Endothelial cell of umbilical vein (primary cell): ENCODE measurements around the gene GAS2L3. TPM values are rescaled to one million over a fixed set of nuclear protein-coding genes. Genes with fewer than 3 reads are reported as not detected.

ENCODE experiments used
- BruUV-seq: library from RNA; stranded (reverse); fragments of 400-500 nt; replicated peaks from 2 replicates; lab custom pipeline; 2021; lab: Mats Ljungman, UMichigan
- CTCF ChIA-PET: fragments of 300-600, 350-600 bp; sonication (Branson Sonifier 250); formaldehyde crosslinking; loops from one replicate; lab custom pipeline; 2021; ENCODE audit warnings: antibody characterized with exemption, inconsistent platforms; lab: Charles Lee
- POLR2A ChIA-PET: fragments of 300-600, 350-600 bp; sonication (Branson Sonifier 250); formaldehyde crosslinking; loops from one replicate; lab custom pipeline; 2021; ENCODE audit warnings: antibody characterized with exemption, inconsistent platforms; lab: Charles Lee
- DNase-seq: peaks from one replicate; pipeline ENCODE4 v3.0.0-alpha.2; 2011; ENCODE audit warnings: low read depth, low spot score
- FAIRE-seq: peaks from 2 replicates; lab custom pipeline; 2011; peaks lifted over from hg19 to GRCh38; lab: Jason Lieb, UNC
- H2AFZ ChIP-seq: 2 replicates; pipeline ENCODE4 v1.6.0; 2012; ENCODE audit warnings: low read depth, low read length, control low read depth, inconsistent platforms
- H3K27ac ChIP-seq: 2 replicates; pipeline ENCODE4 v1.5.1; 2011; ENCODE audit warnings: low read depth, mild to moderate bottlenecking, control low read depth, low read length, moderate library complexity; ENCODE audit not compliant: insufficient read depth
- H3K27me3 ChIP-seq, 2 experiments: 2 replicates each; pipeline versions ENCODE4 v1.6.0 to v1.6.1; 2011; ENCODE audit warnings: low read length in 2 of 2, mixed read lengths in 1 of 2; ENCODE audit not compliant: control insufficient read depth in 2 of 2, insufficient read depth in 2 of 2
- H3K36me3 ChIP-seq, 2 experiments: 2 replicates in 1 of 2; 3 replicates in 1 of 2; pipeline ENCODE4 v1.5.1; 2011; ENCODE audit warnings: low read length in 2 of 2, mild to moderate bottlenecking in 1 of 2, moderate library complexity in 1 of 2; ENCODE audit not compliant: control insufficient read depth in 2 of 2, insufficient read depth in 2 of 2; ENCODE audit errors: extremely low read depth in 1 of 2
- H3K4me1 ChIP-seq: 3 replicates; pipeline ENCODE4 v1.5.1; 2011; ENCODE audit warnings: mild to moderate bottlenecking, low read length; ENCODE audit not compliant: control insufficient read depth, insufficient read depth; ENCODE audit errors: extremely low read depth
- H3K4me2 ChIP-seq: 2 replicates; pipeline ENCODE4 v1.6.1; 2011; ENCODE audit warnings: low read length, control low read depth, mixed read lengths; ENCODE audit not compliant: insufficient read depth
- H3K4me3 ChIP-seq, 3 experiments: fragments of 200-600 bp in 1 of 3; sonication (generic), shearing (Covaris generic) in 1 of 3; replicated peaks in 1 of 3; 2 replicates each; pipeline ENCODE4 v1.5.1; 2011 to 2016; ENCODE audit warnings: control low read depth in 3 of 3, low read length in 3 of 3, mild to moderate bottlenecking in 2 of 3, inconsistent platforms in 1 of 3, low read depth in 1 of 3, moderate library complexity in 1 of 3; ENCODE audit not compliant: insufficient read depth in 1 of 3
- H3K79me2 ChIP-seq: 2 replicates; pipeline ENCODE4 v1.6.0; 2012; ENCODE audit warnings: low read length, inconsistent platforms; ENCODE audit not compliant: control insufficient read depth, insufficient read depth
- H3K9ac ChIP-seq: replicated peaks from 2 replicates; pipeline ENCODE3; 2011; ENCODE audit warnings: low read length, control low read depth; ENCODE audit not compliant: insufficient read depth; ENCODE audit errors: extremely low read depth
- H3K9me1 ChIP-seq: replicated peaks from 3 replicates; pipeline ENCODE4 v1.6.0; 2011; ENCODE audit warnings: mild to moderate bottlenecking, low read length; ENCODE audit not compliant: control insufficient read depth, insufficient read depth; ENCODE audit errors: extremely low read depth
- H3K9me3 ChIP-seq: replicated peaks from 2 replicates; pipeline ENCODE4 v1.5.1; 2012; ENCODE audit warnings: low read length, inconsistent platforms; ENCODE audit not compliant: control insufficient read depth, insufficient read depth
- H4K20me1 ChIP-seq: replicated peaks from 2 replicates; pipeline ENCODE3; 2011; ENCODE audit warnings: mild to moderate bottlenecking, low read length; ENCODE audit not compliant: control insufficient read depth, insufficient read depth; ENCODE audit errors: extremely low read depth
- EZH2 ChIP-seq: IDR thresholded peaks from 2 replicates; pipeline ENCODE4 v1.6.1; 2012; ENCODE audit warnings: borderline replicate concordance, low read depth, mild to moderate bottlenecking, moderate library complexity, low read length, inconsistent platforms; ENCODE audit not compliant: severe bottlenecking
- FOS ChIP-seq: IDR thresholded peaks from 2 replicates; pipeline ENCODE4 v1.6.1; 2011; ENCODE audit warnings: mild to moderate bottlenecking, low read length, moderate library complexity, borderline replicate concordance; ENCODE audit not compliant: insufficient read depth
- GATA2 ChIP-seq: IDR thresholded peaks from 2 replicates; pipeline ENCODE4 v1.7.0; 2011; ENCODE audit warnings: low read depth, mild to moderate bottlenecking, moderate library complexity, mixed read lengths, low read length; ENCODE audit not compliant: insufficient read length, insufficient read depth
- JUN ChIP-seq: IDR thresholded peaks from 2 replicates; pipeline ENCODE4 v1.6.1; 2011; ENCODE audit warnings: borderline replicate concordance, low read depth; ENCODE audit not compliant: insufficient read length, insufficient read depth
- MAX ChIP-seq: IDR thresholded peaks from 2 replicates; pipeline ENCODE4 v1.6.1; 2011; ENCODE audit not compliant: insufficient read depth, insufficient read length
- MYC ChIP-seq: IDR thresholded peaks from one replicate; pipeline ENCODE4 v1.6.1; 2011; ENCODE audit warnings: mild to moderate bottlenecking, low read depth, low read length
- POLR2A ChIP-seq: IDR thresholded peaks from 2 replicates; pipeline ENCODE4 v1.6.1; 2012; ENCODE audit warnings: low read depth, mild to moderate bottlenecking, control low read depth, low read length
- POLR2AphosphoS5 ChIP-seq: IDR thresholded peaks from 2 replicates; pipeline ENCODE4 v1.6.1; 2012; ENCODE audit warnings: low read depth, mild to moderate bottlenecking, control low read depth, low read length, moderate library complexity; ENCODE audit not compliant: insufficient read depth
- dilution Hi-C: fragments of 300-500 bp; cut with MboI; formaldehyde crosslinking; loops from one replicate; pipeline ENCODE4 v1.15.0; 2019; ENCODE audit warnings: low sequenced_read_pairs; ENCODE audit not compliant: extremely low pct_ligation_motif_present
- intact Hi-C: fragments of 100-400 bp; cut with micrococcal nuclease; formaldehyde crosslinking; loops from one replicate; pipeline ENCODE4 v1.10.0; 2022
- polyA plus RNA-seq, 4 experiments: library from polyadenylated mRNA; depleted of rRNA in 3 of 4; stranded (reverse) in 3 of 4; unstranded in 1 of 4; fragments of >200 nt; gene quantifications; 2 replicates each; pipeline versions ENCODE4 v1.2.1 to v1.2.3, GENCODE V29; 2011 to 2012; ENCODE audit warnings: missing spikeins in 1 of 4
- total RNA-seq: library from RNA; stranded (reverse); gene quantifications from 2 replicates; pipeline ENCODE4 v1.2.3, GENCODE V29; 2021
- TF ChIP-seq, protein P1 (sequence below), 2 donors: IDR thresholded peaks; 1 replicate in 1 of 2; 2 replicates in 1 of 2; pipeline ENCODE4 v1.5.1; 2011; ENCODE audit warnings: low read length in 2 of 2, mild to moderate bottlenecking in 2 of 2, moderate library complexity in 2 of 2, control low read depth in 1 of 2, inconsistent platforms in 1 of 2, low read depth in 1 of 2; ENCODE audit not compliant: insufficient read depth in 1 of 2; ENCODE audit errors: extremely low read depth in 1 of 2

Gene GAS2L3
- total and polyA plus RNA-seq, 2 donors (not counting 3 experiments of a cell fraction or from before 2014, with no cell fraction given): 6.5 to 47.1 TPM

DNA sequence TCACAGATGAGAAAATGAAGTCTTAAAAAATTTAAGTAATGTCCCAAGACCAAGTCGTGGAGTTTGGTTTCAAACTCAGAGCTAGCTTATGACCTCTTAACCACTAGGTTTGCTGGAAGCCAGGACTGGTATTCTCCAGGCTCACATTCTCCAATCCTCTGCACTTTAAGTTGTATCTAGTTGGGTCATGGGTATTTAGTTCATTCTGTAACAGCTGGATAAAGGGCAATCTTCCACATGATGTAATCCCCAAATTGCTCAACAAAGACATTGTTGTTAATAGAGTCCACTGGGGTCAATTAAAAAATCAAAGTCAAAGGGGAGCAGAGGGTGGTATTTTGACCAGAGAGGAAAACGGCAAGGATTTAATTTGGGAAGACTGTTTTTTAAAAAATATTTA, 17.8 kb upstream of the GAS2L3 start:
- Histone ChIP-seq H3K36me3 (no peaks in the 10 kb centered on the region), H3K4me2 (no peak overlapping the region), H3K4me1 (peaks cover 3% of the 10 kb centered on the region), H2AFZ (no peak overlapping the region), H3K79me2 (no peaks in the 10 kb centered on the region), H3K9ac (no peak overlapping the region), H3K27me3 (peaks cover 2% of the 10 kb centered on the region in 2 experiments), H3K9me3 (no peaks in the 10 kb centered on the region), H4K20me1 (no peaks in the 10 kb centered on the region), H3K4me3 (no peak overlapping the region), H3K27ac (no peak overlapping the region), H3K9me1 (no peaks in the 10 kb centered on the region)
- dilution Hi-C loops (no loop called here), intact Hi-C loops (loop anchor here (2.0 to 10.0 kb wide), 2 partner anchors 189 to 413 kb away; partner anchors contain the start of gene BLTP3B)
- TF ChIP-seq FOS (no peak), POLR2A (no peak), MAX (no peak), MYC (no peak), GATA2 (no peak), JUN (no peak), POLR2AphosphoS5 (no peak), EZH2 (no peak)
- TF ChIP-seq, protein P1, sequence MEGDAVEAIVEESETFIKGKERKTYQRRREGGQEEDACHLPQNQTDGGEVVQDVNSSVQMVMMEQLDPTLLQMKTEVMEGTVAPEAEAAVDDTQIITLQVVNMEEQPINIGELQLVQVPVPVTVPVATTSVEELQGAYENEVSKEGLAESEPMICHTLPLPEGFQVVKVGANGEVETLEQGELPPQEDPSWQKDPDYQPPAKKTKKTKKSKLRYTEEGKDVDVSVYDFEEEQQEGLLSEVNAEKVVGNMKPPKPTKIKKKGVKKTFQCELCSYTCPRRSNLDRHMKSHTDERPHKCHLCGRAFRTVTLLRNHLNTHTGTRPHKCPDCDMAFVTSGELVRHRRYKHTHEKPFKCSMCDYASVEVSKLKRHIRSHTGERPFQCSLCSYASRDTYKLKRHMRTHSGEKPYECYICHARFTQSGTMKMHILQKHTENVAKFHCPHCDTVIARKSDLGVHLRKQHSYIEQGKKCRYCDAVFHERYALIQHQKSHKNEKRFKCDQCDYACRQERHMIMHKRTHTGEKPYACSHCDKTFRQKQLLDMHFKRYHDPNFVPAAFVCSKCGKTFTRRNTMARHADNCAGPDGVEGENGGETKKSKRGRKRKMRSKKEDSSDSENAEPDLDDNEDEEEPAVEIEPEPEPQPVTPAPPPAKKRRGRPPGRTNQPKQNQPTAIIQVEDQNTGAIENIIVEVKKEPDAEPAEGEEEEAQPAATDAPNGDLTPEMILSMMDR (IDR thresholded peaks at IDR 0.05; ENCODE audit: extremely low read depth in 1 of 2, insufficient read depth in 1 of 2, low read depth in 1 of 2, low read length in 2 of 2): no peak
- ChIA-PET POLR2A (interaction anchor here (0.7 kb wide), 1 partner anchor 108 kb away, joined by 4 read pairs; no protein-coding TSS in a partner anchor), CTCF (interaction anchor here (0.9 to 3.5 kb wide), 17 partner anchors 8 to 1512 kb away, joined by 3 to 63 read pairs (median 5); partner anchors contain the start of gene GAS2L3)
- no peak for FAIRE-seq
- no peak for DNase-seq
- BruUV-seq: no TSS peak
